GM18517 (cell line): Measurements from ENCODE around the gene CPOX.
"Not testable (repeated sequence)": the region's sequence is repeated elsewhere in the genome, so short reads cannot be mapped to it uniquely, and the experiment has no call there.

Source experiments
- ATAC-seq: cut with Tn5 transposase; IDR thresholded peaks from one replicate; pipeline ENCODE4 v1.9.1; 2021; ENCODE audit warnings: mild to moderate bottlenecking, moderate library complexity; ENCODE audit not compliant: unreplicated experiment

CPOX gene

GRCh38 chr3:98593046-98593936 is at the start of gene CPOX:
Gene CPOX (minus strand): TSS chr3:98593611. CDS start chr3:98593504, 107 bp downstream.
- peak; percentile 90 for ATAC-seq

- ATAC-seq: not testable (repeated sequence)
Observed at GRCh38 chr3:98642769-98643168, 49.4 kb upstream of the CPOX start.

- not testable (repeated sequence) for ATAC-seq
Observed at GRCh38 chr3:98641756-98642155, 48.3 kb upstream of the CPOX start.

GRCh38 chr3:98638515-98638914 is 45.1 kb upstream of the CPOX start:
- not testable (repeated sequence) for ATAC-seq

GRCh38 chr3:98630416-98630815 is 37.0 kb upstream of the CPOX start:
- ATAC-seq: no peak

- ATAC-seq: no peak
Observed at GRCh38 chr3:98628317-98628716, 34.9 kb upstream of the CPOX start.

- no peak for ATAC-seq
Observed at GRCh38 chr3:98626151-98626550, 32.7 kb upstream of the CPOX start.

GRCh38 chr3:98623572-98624280 is 30.3 kb upstream of the CPOX start:
- ATAC-seq: no peak

GRCh38 chr3:98617841-98618240 is 24.4 kb upstream of the CPOX start:
- no peak for ATAC-seq

- no peak for ATAC-seq
Observed at GRCh38 chr3:98613616-98614015, 20.2 kb upstream of the CPOX start.

- peak; percentile 18 for ATAC-seq
Observed at GRCh38 chr3:98612996-98613517, 19.6 kb upstream of the CPOX start.

- peak; percentile 85 for ATAC-seq
Observed at GRCh38 chr3:98612587-98612986, 19.2 kb upstream of the CPOX start.

GRCh38 chr3:98608029-98608428 is 14.6 kb upstream of the CPOX start:
- ATAC-seq: no peak

- no peak for ATAC-seq
Observed at GRCh38 chr3:98603580-98603979, 10.2 kb upstream of the CPOX start.

- peak; percentile 74 for ATAC-seq
Observed at GRCh38 chr3:98602078-98602678, 8.8 kb upstream of the CPOX start.

- ATAC-seq: no peak
Observed at GRCh38 chr3:98601180-98601579, 7.8 kb upstream of the CPOX start.

- peak; percentile 68 for ATAC-seq
Observed at GRCh38 chr3:98600412-98601095, 7.1 kb upstream of the CPOX start.

GRCh38 chr3:98599647-98600411 is 6.4 kb upstream of the CPOX start:
- ATAC-seq: no peak

- no peak for ATAC-seq
Observed at GRCh38 chr3:98598492-98598891, 5.1 kb upstream of the CPOX start.
